Dermis microvascular lymphatic vessel endothelial cell (primary cell): ENCODE data around the gene CFAP58. TPM values are rescaled to one million over a fixed set of nuclear protein-coding genes. Genes with fewer than 3 reads are reported as not detected.
A peak's percentile ranks its signal among the peaks of the same experiment; 100 is the strongest.

Experiments used
- DNase-seq, 2 donors: peaks; one replicate each; pipeline versions ENCODE4 v3.0.0 to v3.0.0-alpha.2; 2010; ENCODE audit warnings: low read depth in 2 of 2
- total RNA-seq: library from RNA; depleted of rRNA; stranded (reverse); fragments of >200 nt; gene quantifications from 2 replicates; pipeline ENCODE4 v1.2.1, GENCODE V29; 2014

CFAP58 gene
- 0.64 and 0.89 TPM in 2 replicates for total RNA-seq

DNA sequence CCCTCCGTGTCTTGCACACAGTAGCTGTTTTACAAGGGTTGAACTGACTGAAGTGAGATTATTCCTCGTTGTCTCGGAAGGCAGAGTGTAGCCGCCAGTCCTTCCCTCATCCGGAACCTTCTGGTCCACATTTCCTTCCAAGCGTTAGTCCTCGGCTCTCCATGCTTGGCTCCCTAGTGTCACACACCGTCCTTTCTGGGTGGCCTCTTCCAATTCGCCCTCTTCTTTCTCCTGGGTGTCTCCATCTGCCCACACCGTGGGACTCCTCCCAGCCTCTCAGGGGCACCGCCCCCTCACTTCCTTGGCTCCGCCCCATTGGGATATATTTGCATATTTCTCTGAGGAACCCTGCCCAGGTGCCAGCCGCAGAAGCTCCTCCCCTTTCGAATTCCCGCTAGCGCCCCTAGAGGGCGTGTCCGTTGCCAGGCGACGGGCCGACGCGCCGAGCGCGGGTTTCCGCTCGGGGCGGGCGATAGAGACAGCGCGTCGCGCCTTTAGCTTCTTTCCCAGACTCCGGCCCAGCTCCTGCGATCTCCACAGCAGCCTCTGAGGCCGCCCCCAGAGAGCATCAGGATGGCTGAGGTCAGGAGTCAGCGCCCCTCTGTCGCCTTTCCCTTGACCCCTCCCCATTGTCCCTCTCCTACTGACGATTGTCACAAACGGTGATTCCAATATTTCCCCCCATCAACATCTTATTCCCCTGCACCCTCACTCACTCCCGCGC, at the start of gene CFAP58:
CFAP58 (plus strand) TSS at position 509 of the 724 bp plus-strand sequence; CDS start at position 574, 65 bp downstream.
- peak in 1 of 2 donors; percentile 80 for DNase-seq

GRCh38 chr10:104304356-104304745, 49.3 kb upstream of the CFAP58 start:
- no peak for DNase-seq

GRCh38 chr10:104304927-104305326, 48.7 kb upstream of the CFAP58 start:
- no peak for DNase-seq

- DNase-seq: no peak
Measured at GRCh38 chr10:104306897-104307296, 46.7 kb upstream of the CFAP58 start.

DNA sequence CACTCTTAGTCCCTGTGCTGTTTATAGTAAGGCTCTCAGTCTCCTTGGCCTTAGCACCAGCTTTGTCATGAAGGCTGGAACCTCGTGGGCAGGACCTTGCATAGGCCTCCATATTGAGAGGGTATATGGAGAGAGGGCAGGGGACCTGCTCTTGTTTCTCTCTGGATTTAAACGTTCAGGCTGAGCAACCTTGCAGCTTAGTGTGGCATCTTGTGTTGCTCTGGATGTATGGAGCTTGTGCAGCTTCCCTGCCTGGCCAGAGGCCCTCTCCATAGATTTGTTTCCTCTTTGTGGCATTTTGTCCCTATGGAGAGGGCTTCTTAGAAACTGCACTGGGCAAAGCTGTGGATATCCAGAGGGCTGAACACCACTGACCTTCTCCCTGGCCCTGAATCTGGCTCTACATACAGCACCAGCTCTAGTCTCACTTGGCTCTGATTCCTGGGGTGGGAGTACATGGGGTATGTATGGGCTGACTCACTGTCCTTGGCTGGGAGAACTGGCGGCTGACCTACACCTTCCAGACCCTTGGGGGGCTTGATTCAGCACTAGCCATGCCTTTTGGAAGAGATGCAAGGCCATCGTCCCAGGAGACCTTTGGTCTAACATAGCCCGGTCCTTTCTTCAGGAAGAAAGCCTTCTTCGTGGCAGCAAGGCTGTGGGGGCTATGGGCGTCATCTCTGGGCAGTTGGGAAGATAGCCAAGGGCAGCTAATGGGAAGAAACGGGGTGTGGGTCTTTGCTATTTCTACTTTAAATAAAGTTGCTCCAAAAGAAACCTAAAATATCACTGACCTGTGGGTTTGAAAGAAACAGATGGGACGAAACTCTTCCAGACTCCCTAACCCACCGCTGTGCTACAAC, 45.8 kb upstream of the CFAP58 start:
- DNase-seq: no peak

- DNase-seq: no peak
Measured at GRCh38 chr10:104308439-104308903, 45.2 kb upstream of the CFAP58 start.

DNA sequence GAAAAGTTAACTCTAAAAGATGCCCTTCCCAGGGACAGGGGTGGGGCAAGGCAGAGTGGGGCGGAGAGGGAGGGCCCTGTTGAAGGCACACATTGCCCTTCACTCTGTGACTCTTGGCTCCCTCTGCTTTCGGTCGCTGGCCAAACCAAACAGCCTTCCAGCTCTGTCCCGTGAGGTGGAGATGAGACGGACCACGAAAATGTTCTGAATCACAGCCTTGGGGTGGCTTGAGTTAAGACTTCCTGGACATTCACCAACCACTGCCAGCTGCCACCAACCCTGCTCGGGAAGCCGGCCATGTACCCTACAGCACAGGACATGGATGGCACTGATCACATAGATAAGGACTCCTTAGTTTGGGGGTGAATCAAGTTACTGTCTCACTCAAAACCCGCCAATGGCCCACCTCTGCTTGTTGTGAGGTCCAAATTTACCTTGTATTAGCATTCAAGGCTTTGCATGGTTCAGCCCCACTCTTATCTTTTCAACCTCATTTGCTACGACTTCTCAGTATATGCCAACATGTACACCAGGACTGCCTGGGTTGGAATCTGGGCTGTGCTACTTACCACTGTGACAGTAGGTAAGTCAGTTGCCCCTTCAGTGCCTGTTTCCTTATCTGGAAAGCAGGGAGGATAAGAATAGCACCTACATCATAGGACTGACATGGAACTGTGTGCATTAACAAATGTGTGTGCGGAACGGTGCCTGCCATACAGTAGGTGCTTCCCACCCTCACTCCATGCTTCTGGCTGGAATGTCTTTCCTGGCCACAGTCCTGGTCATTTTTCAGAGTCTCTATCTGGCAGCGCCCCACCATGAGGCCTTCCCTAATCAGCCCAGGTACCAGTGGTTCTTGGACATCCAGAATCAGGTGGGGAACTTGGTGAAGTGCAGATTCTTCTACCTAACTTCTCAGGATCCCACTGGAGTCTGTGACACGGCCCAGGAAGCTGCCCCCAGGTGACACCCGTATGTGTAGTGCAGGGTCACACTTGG, 43.4 kb upstream of the CFAP58 start:
- peak in 1 of 2 donors; percentile 55 for DNase-seq

- no peak for DNase-seq
Measured at GRCh38 chr10:104311184-104311720, 42.4 kb upstream of the CFAP58 start.

DNA sequence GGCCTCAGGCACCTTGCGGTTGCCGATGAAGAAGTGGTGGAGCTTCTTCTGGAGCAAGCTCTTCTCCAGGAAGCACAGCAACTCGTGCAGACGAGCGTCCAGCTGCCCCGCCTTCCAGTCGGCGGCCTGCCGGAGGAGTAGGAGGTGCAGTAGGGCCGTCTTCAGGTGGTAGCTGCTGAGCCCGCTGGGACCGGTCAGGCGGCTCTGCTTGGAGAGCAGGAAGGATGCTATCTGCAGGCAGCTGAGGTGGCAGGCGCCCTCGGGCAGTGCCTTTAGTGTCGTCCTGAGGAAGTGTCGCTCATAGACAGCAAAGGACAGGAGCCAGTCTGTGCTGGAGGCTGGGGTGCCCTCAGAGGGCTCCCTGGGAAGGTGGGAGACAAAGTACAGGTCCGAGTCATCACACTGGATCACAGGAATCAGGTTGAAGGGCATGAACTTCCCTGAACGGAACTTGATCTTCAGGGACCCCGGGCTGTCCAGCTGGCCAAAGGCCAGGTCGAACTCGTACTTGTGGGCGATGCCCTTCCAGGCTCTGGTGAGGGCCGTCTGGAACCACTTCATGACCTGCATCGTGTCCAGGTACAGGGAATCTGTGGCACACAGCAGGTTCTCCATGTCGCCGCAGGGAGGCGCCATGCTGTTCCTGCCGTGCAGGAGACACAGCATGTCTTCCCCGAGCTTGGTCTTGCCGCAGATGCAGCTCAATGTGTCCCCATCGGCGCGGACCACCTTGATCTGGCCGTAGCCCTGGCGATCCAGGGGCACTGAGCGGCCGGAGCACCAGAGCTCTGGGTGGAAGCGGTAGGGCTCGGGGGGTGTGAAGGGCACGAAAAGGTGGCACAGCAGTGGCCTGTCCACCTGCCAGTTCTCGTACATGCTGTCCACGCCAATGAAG, 38.8 kb upstream of the CFAP58 start:
- DNase-seq: no peak

- DNase-seq: no peak
Measured at GRCh38 chr10:104315486-104315921, 38.1 kb upstream of the CFAP58 start.

DNA sequence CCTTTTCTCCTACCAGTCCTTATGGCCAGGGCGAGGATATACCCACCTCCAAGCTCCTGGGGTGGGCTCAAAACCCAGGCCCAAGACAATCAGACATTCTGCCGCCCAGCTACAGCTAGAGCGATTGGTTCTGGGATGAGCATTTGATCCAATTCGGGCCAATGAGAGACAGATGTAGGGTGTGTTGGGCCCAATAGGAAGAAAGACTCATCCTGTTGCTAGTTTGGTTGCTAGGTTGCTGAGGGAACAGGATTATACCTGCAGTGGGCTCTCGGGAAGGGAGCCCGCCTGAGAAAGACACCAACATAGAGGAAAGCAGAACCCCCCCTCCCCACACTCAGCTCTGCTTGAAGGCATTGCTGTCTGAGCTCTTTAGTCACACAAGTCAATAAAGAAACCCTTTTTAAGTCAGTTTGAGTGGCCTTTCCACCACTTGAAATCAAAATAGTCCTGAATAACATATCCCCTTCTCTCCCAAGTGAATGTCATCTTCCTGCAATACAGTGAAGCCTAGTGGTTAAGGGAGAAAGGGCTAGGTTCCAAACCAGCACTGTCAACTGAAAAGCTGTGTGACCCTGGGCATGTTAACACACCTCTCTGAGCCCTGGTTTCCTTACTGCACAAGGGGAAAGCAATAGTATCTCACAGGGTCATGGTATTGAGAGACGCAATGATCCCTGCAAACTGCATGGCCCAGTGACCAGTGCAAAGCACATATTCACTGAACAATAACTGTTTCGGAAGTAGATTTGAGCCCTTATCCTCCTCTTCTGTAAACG, 37.1 kb upstream of the CFAP58 start:
- no peak for DNase-seq

GRCh38 chr10:104317269-104317710, 36.3 kb upstream of the CFAP58 start:
- DNase-seq: no peak

- DNase-seq: no peak
Measured at GRCh38 chr10:104317726-104318299, 35.8 kb upstream of the CFAP58 start.

DNA sequence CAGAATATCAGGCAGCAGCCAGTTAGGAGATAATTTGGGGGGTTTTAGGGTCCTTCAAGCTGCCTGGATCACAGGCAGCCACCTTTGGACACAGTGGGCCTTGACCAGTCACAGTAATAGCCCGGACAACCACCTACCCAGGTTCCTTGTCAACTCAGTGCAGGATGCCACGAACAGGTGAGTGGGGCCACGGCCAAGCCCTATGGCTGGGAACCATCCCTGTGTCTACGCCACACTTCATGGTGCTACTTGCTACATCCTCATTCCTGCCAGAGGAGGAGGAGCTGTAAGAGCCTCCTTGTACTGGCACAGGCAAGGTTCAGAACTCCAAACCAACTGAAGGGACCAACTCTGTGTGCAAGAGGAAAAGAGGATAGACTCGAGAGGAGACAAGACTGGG, 35.3 kb upstream of the CFAP58 start:
- DNase-seq: no peak

GRCh38 chr10:104318810-104319741, 34.6 kb upstream of the CFAP58 start:
- no peak for DNase-seq

DNA sequence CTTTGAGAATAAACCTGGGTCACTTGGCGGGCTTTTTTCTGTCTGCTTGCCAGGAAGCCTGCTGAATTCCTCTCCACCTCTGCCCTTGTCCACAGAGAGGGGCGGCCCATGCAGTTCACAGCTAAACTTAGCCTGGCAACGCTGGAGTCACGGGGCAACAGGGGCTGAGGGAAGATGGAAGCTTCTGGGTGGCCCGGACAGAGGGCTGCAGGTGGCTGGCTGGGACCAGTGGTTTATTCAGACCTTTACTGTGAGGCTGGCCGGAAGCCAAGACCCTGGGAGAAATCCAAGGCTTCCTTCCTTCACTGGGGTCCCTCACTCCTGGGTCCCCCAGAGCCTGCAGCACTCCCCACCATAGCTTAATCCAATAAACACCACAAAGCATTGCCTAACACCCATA, 32.4 kb upstream of the CFAP58 start:
- no peak for DNase-seq

- DNase-seq: no peak
Measured at GRCh38 chr10:104321725-104322415, 31.8 kb upstream of the CFAP58 start.
